Measurements from ENCODE around the gene MIB2. TPM values are rescaled to one million over a fixed set of nuclear protein-coding genes. Genes with fewer than 3 reads are reported as not detected.

Gene MIB2
- total RNA-seq, 1 donor from 2014 or later, result 88.7 TPM

GRCh38 chr1:1625824-1626206 is 10.5 kb downstream of the MIB2 start:
- H3K4me1 ChIP-seq, result no peaks in the 10 kb centered on the region
- DNase-seq (no peak), ATAC-seq (no peak)
- H3K9me3 ChIP-seq, result no peaks in the 10 kb centered on the region
- TF ChIP-seq, protein P1, sequence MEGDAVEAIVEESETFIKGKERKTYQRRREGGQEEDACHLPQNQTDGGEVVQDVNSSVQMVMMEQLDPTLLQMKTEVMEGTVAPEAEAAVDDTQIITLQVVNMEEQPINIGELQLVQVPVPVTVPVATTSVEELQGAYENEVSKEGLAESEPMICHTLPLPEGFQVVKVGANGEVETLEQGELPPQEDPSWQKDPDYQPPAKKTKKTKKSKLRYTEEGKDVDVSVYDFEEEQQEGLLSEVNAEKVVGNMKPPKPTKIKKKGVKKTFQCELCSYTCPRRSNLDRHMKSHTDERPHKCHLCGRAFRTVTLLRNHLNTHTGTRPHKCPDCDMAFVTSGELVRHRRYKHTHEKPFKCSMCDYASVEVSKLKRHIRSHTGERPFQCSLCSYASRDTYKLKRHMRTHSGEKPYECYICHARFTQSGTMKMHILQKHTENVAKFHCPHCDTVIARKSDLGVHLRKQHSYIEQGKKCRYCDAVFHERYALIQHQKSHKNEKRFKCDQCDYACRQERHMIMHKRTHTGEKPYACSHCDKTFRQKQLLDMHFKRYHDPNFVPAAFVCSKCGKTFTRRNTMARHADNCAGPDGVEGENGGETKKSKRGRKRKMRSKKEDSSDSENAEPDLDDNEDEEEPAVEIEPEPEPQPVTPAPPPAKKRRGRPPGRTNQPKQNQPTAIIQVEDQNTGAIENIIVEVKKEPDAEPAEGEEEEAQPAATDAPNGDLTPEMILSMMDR (IDR thresholded peaks at IDR 0.05), result no peak
- peaks cover 7% of the 10 kb centered on the region for H3K36me3 ChIP-seq
- intact Hi-C loops (cut with DNase I), result no loop called here
- no peak overlapping the region for H3K27ac ChIP-seq
- H3K27me3 ChIP-seq, result peaks cover 3% of the 10 kb centered on the region
- no peak overlapping the region for H3K4me3 ChIP-seq

DNA sequence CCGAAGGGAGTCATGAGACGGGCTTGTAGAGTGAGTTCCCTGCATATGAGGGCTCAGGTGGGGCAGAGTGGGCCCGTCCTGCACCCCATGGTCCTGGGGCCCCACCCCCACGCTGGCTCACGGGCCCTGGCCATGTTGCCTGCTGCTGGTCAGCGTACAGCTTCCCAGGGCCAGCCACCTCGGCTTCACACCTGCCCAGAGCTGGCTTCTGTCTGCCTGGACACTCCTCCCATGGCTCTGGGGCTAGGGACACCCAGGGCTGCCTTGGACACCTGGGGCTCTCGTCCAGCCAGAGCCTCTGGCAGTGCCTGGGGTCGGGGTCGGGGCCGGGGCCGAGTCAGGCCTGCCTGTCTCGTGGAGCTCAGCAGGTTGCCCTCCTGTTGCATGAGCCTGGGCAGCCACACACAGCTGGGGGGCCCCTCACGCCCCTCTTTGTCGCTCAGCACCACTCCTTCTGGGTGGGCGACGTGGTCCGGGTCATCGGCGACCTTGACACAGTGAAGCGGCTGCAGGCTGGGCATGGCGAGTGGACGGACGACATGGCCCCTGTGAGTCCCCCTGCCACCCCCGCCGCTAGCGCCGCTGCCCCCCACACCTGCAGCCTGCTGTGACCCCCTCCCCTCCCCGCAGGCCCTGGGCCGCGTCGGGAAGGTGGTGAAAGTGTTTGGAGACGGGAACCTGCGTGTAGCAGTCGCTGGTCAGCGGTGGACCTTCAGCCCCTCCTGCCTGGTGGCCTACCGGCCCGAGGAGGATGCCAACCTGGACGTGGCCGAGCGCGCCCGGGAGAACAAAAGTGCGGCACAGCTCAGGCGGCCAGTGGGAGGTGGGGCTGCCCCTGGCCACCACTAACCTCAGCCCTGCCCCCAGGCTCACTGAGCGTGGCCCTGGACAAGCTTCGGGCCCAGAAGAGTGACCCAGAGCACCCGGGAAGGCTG is 11.2 kb downstream of the MIB2 start:
- H3K9me3 ChIP-seq, result no peaks in the 10 kb centered on the region
- H3K4me3 ChIP-seq, result no peak overlapping the region
- TF ChIP-seq, protein P1 (IDR thresholded peaks at IDR 0.05), result no peak
- ATAC-seq (no peak), DNase-seq (peak; percentile 63)
- peaks cover 7% of the 10 kb centered on the region for H3K36me3 ChIP-seq
- H3K27me3 ChIP-seq, result peaks cover 7% of the 10 kb centered on the region
- H3K4me1 ChIP-seq, result no peaks in the 10 kb centered on the region
- intact Hi-C loops (cut with DNase I), result no loop called here
- no peak overlapping the region for H3K27ac ChIP-seq

GRCh38 chr1:1627261-1627828 is 12.0 kb downstream of the MIB2 start:
- Histone ChIP-seq H3K4me1 (peaks cover 2% of the 10 kb centered on the region), H3K4me3 (no peak overlapping the region), H3K27ac (no peak overlapping the region), H3K36me3 (peaks cover 7% of the 10 kb centered on the region), H3K27me3 (peaks cover 10% of the 10 kb centered on the region), H3K9me3 (no peaks in the 10 kb centered on the region)
- DNase-seq (no peak), ATAC-seq (no peak)
- intact Hi-C loops (cut with DNase I), result no loop called here
- TF ChIP-seq, protein P1 (IDR thresholded peaks at IDR 0.05), result no peak

- Histone ChIP-seq H3K36me3 (peaks cover 7% of the 10 kb centered on the region), H3K27ac (no peak overlapping the region), H3K4me1 (peaks cover 2% of the 10 kb centered on the region), H3K9me3 (no peaks in the 10 kb centered on the region), H3K4me3 (no peak overlapping the region), H3K27me3 (peaks cover 10% of the 10 kb centered on the region)
- TF ChIP-seq, protein P1 (IDR thresholded peaks at IDR 0.05), result no peak
- intact Hi-C loops (cut with DNase I), result no loop called here
- ATAC-seq (no peak), DNase-seq (peak; percentile 66)
Observed at GRCh38 chr1:1627829-1628753, 12.8 kb downstream of the MIB2 start.

GRCh38 chr1:1628754-1629429 is 13.6 kb downstream of the MIB2 start:
- Histone ChIP-seq H3K9me3 (no peaks in the 10 kb centered on the region), H3K4me1 (peaks cover 2% of the 10 kb centered on the region), H3K4me3 (peak overlapping the region; percentile 25), H3K27me3 (peaks cover 10% of the 10 kb centered on the region), H3K36me3 (peaks cover 7% of the 10 kb centered on the region), H3K27ac (peak overlapping the region; percentile 26)
- ATAC-seq, result no peak
- intact Hi-C loops (cut with DNase I), result no loop called here
- TF ChIP-seq, protein P1 (IDR thresholded peaks at IDR 0.05), result no peak
- DNase-seq, result no peak
